Measurements from ENCODE around the gene IRF8.

IRF8 gene

GRCh38 chr16:85923153-85924021 lies 24.4 kb downstream of the IRF8 start:
- H3K9ac ChIP-seq (ENCODE audit: low read depth, low read length, poor library complexity, severe bottlenecking): no peak overlapping the region
- TF ChIP-seq EZH2phosphoT487 (IDR thresholded peaks at IDR 0.05; ENCODE audit: borderline replicate concordance): no peak
- no peaks in the 10 kb centered on the region for H3K36me3 ChIP-seq (ENCODE audit: insufficient read depth, low read length)
- no peaks in the 10 kb centered on the region for H3K9me2 ChIP-seq (replicated peaks; ENCODE audit: low read depth, low read length)
- H3K27me3 ChIP-seq (ENCODE audit: insufficient read depth, low read length, poor library complexity, severe bottlenecking): no peaks in the 10 kb centered on the region
- no peak overlapping the region for H3K4me3 ChIP-seq (ENCODE audit: low read length, poor library complexity, severe bottlenecking)
- no peaks in the 10 kb centered on the region for H3K9me3 ChIP-seq (ENCODE audit: insufficient read depth, low read depth, low read length)
- H2AFZ ChIP-seq (ENCODE audit: low read length): no peak overlapping the region
- H3K4me2 ChIP-seq (ENCODE audit: low read depth, low read length, poor library complexity, severe bottlenecking): no peak overlapping the region
- H4K20me1 ChIP-seq (ENCODE audit: insufficient read depth, low read length, poor library complexity, severe bottlenecking): no peaks in the 10 kb centered on the region
- H3K79me2 ChIP-seq (ENCODE audit: insufficient read depth, low read length): no peaks in the 10 kb centered on the region
- H3F3A ChIP-seq (ENCODE audit: low read depth): no peaks in the 10 kb centered on the region
- H3K4me1 ChIP-seq (ENCODE audit: insufficient read depth, low read length, poor library complexity, severe bottlenecking): no peaks in the 10 kb centered on the region

GRCh38 chr16:85924675-85925074 lies 25.7 kb downstream of the IRF8 start:
- Histone ChIP-seq H4K20me1 (ENCODE audit: insufficient read depth, low read length, poor library complexity, severe bottlenecking) (no peaks in the 10 kb centered on the region), H3F3A (ENCODE audit: low read depth) (no peaks in the 10 kb centered on the region), H3K9me3 (ENCODE audit: insufficient read depth, low read depth, low read length) (no peaks in the 10 kb centered on the region), H3K9ac (ENCODE audit: low read depth, low read length, poor library complexity, severe bottlenecking) (no peak overlapping the region), H3K27me3 (ENCODE audit: insufficient read depth, low read length, poor library complexity, severe bottlenecking) (no peaks in the 10 kb centered on the region), H3K4me2 (ENCODE audit: low read depth, low read length, poor library complexity, severe bottlenecking) (no peak overlapping the region), H3K9me2 (replicated peaks; ENCODE audit: low read depth, low read length) (no peaks in the 10 kb centered on the region), H3K79me2 (ENCODE audit: insufficient read depth, low read length) (no peaks in the 10 kb centered on the region), H3K4me3 (ENCODE audit: low read length, poor library complexity, severe bottlenecking) (no peak overlapping the region), H3K36me3 (ENCODE audit: insufficient read depth, low read length) (no peaks in the 10 kb centered on the region), H2AFZ (ENCODE audit: low read length) (no peak overlapping the region), H3K4me1 (ENCODE audit: insufficient read depth, low read length, poor library complexity, severe bottlenecking) (no peaks in the 10 kb centered on the region)
- no peak for TF ChIP-seq EZH2phosphoT487 (IDR thresholded peaks at IDR 0.05; ENCODE audit: borderline replicate concordance)
- TF ChIP-seq CTCF (conservative IDR thresholded peaks at IDR 0.05; ENCODE audit: low read length): no peak

- TF ChIP-seq CTCF (conservative IDR thresholded peaks at IDR 0.05; ENCODE audit: low read length) (no peak), EZH2phosphoT487 (IDR thresholded peaks at IDR 0.05; ENCODE audit: borderline replicate concordance) (no peak)
- Histone ChIP-seq H4K20me1 (ENCODE audit: insufficient read depth, low read length, poor library complexity, severe bottlenecking) (no peaks in the 10 kb centered on the region), H3K4me1 (ENCODE audit: insufficient read depth, low read length, poor library complexity, severe bottlenecking) (no peaks in the 10 kb centered on the region), H3K9ac (ENCODE audit: low read depth, low read length, poor library complexity, severe bottlenecking) (no peak overlapping the region), H3K4me2 (ENCODE audit: low read depth, low read length, poor library complexity, severe bottlenecking) (no peak overlapping the region), H2AFZ (ENCODE audit: low read length) (no peak overlapping the region), H3K27me3 (ENCODE audit: insufficient read depth, low read length, poor library complexity, severe bottlenecking) (no peaks in the 10 kb centered on the region), H3K9me3 (ENCODE audit: insufficient read depth, low read depth, low read length) (no peaks in the 10 kb centered on the region), H3K9me2 (replicated peaks; ENCODE audit: low read depth, low read length) (no peaks in the 10 kb centered on the region), H3K4me3 (ENCODE audit: low read length, poor library complexity, severe bottlenecking) (no peak overlapping the region), H3K79me2 (ENCODE audit: insufficient read depth, low read length) (no peaks in the 10 kb centered on the region), H3K36me3 (ENCODE audit: insufficient read depth, low read length) (no peaks in the 10 kb centered on the region), H3F3A (ENCODE audit: low read depth) (no peaks in the 10 kb centered on the region)
Observed at GRCh38 chr16:85926370-85926769, 27.4 kb downstream of the IRF8 start.

GRCh38 chr16:85927371-85927770 lies 28.4 kb downstream of the IRF8 start:
- no peaks in the 10 kb centered on the region for H3K79me2 ChIP-seq (ENCODE audit: insufficient read depth, low read length)
- no peaks in the 10 kb centered on the region for H4K20me1 ChIP-seq (ENCODE audit: insufficient read depth, low read length, poor library complexity, severe bottlenecking)
- no peaks in the 10 kb centered on the region for H3K9me2 ChIP-seq (replicated peaks; ENCODE audit: low read depth, low read length)
- no peaks in the 10 kb centered on the region for H3F3A ChIP-seq (ENCODE audit: low read depth)
- H3K9ac ChIP-seq (ENCODE audit: low read depth, low read length, poor library complexity, severe bottlenecking): no peak overlapping the region
- no peak overlapping the region for H3K4me3 ChIP-seq (ENCODE audit: low read length, poor library complexity, severe bottlenecking)
- no peaks in the 10 kb centered on the region for H3K36me3 ChIP-seq (ENCODE audit: insufficient read depth, low read length)
- no peak for TF ChIP-seq CTCF (conservative IDR thresholded peaks at IDR 0.05; ENCODE audit: low read length)
- no peak for TF ChIP-seq EZH2phosphoT487 (IDR thresholded peaks at IDR 0.05; ENCODE audit: borderline replicate concordance)
- H3K27me3 ChIP-seq (ENCODE audit: insufficient read depth, low read length, poor library complexity, severe bottlenecking): no peaks in the 10 kb centered on the region
- H3K4me1 ChIP-seq (ENCODE audit: insufficient read depth, low read length, poor library complexity, severe bottlenecking): no peaks in the 10 kb centered on the region
- no peaks in the 10 kb centered on the region for H3K9me3 ChIP-seq (ENCODE audit: insufficient read depth, low read depth, low read length)
- H2AFZ ChIP-seq (ENCODE audit: low read length): no peak overlapping the region
- no peak overlapping the region for H3K4me2 ChIP-seq (ENCODE audit: low read depth, low read length, poor library complexity, severe bottlenecking)
